Measurements from ENCODE around the gene SNX32. TPM values are rescaled to one million over a fixed set of nuclear protein-coding genes. Genes with fewer than 3 reads are reported as not detected.

SNX32 gene
- total RNA-seq, 4 donors from 2014 or later = 0.33 to 0.78 (median 0.41) TPM

DNA sequence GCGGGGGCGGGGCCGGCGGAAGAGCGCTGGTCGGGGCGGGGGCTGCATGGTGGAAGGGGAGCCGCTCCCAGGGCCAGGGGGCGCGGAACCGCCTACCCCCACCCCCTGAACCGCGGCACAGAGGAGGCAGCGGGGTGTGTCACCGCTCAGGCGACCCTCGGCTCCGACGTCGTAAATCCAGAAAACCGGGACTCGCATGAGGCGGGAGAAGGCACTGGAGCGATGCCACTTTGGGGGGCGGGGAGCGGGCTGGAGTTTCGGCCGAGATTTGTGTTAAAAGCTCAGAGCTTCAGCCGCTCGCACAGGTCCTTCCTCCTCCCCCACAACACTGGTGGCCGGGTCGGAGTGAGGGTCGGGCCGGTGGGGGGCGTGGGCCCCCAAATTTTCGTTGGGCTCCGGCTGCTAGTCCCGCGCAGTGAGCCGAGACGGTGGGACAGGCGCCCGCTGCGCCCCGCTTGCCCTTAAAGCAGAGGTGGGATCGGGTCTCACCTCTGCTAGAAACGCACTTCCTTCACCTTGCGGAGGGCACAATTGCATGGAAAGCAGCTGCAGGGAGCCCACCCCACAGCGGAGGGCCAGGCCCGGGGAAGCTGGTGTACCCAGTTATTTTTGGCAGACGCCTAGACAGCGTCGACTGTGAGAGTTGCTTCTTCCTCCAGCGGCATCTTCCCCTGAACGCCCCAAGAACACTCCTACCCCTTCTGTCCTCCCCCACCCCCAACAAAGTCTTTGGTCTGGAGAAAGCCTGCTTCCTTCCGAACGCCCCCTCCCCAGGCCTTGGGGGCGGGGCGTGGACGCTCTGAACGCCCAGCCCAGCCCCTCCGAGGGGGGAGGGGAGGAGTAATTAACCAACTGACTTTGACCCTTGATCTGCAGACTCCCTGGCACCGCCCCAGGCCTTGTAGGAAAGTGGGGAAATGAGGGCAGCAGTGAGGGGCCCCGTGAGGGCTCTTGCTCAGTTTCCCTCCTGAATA is 45.8 kb upstream of the SNX32 start:
- TF ChIP-seq, protein P1, sequence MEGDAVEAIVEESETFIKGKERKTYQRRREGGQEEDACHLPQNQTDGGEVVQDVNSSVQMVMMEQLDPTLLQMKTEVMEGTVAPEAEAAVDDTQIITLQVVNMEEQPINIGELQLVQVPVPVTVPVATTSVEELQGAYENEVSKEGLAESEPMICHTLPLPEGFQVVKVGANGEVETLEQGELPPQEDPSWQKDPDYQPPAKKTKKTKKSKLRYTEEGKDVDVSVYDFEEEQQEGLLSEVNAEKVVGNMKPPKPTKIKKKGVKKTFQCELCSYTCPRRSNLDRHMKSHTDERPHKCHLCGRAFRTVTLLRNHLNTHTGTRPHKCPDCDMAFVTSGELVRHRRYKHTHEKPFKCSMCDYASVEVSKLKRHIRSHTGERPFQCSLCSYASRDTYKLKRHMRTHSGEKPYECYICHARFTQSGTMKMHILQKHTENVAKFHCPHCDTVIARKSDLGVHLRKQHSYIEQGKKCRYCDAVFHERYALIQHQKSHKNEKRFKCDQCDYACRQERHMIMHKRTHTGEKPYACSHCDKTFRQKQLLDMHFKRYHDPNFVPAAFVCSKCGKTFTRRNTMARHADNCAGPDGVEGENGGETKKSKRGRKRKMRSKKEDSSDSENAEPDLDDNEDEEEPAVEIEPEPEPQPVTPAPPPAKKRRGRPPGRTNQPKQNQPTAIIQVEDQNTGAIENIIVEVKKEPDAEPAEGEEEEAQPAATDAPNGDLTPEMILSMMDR (IDR thresholded peaks at IDR 0.05) = no peak
- no peak for TF ChIP-seq POLR2AphosphoS5 (IDR thresholded peaks at IDR 0.05)
- TF ChIP-seq POLR2A (IDR thresholded peaks at IDR 0.05; ENCODE audit: low read depth) = no peak
- no peak for TF ChIP-seq EP300 (IDR thresholded peaks at IDR 0.05)
- peaks cover 17 to 28% (median 26%) of the 10 kb centered on the region in 4 donors for H3K4me1 ChIP-seq
- 10% methylated on average over 27 of the region's 64 CpGs for WGBS
- H3K27ac ChIP-seq (replicated peaks in 1 of 4) = no peak overlapping the region
- no peaks in the 10 kb centered on the region for H3K9me3 ChIP-seq
- no peak for DNase-seq (ENCODE audit: extremely low spot score)
- H3K27me3 ChIP-seq = peaks cover 21 to 77% (median 29%) of the 10 kb centered on the region in 4 donors
- no peaks in the 10 kb centered on the region for H3K36me3 ChIP-seq
- peak overlapping the region in 3 of 4 donors; percentile 32 to 48 (median 40) for H3K4me3 ChIP-seq
- intact Hi-C loops (cut with DNase I) = no loop called here

DNA sequence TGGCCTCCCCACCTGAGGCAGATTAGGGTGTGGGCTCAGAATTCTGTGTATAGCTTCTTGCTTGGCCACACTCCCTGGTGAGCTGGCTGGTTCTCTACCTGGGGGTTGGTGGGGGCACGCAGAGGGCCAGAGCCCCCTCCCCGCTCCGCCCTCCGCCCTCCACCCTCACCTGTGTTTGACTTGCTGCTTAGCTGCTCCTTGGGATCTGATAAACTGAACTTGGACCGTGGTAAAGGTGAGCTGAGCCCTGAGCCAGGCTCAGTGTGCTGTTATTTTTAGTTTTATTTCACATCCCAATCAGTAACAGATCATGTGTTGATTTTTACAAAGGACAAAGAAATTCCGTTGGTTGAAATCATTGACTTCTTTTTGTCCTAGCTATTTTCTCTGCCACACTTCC is 44.9 kb upstream of the SNX32 start:
- intact Hi-C loops (cut with DNase I) = no loop called here
- no peaks in the 10 kb centered on the region for H3K9me3 ChIP-seq
- H3K27ac ChIP-seq (replicated peaks in 1 of 4) = no peak overlapping the region
- 85% methylated on average over 6 of the region's 6 CpGs for WGBS
- no peaks in the 10 kb centered on the region for H3K36me3 ChIP-seq
- TF ChIP-seq EP300 (IDR thresholded peaks at IDR 0.05) (no peak), POLR2A (IDR thresholded peaks at IDR 0.05; ENCODE audit: low read depth) (no peak), POLR2AphosphoS5 (IDR thresholded peaks at IDR 0.05) (no peak)
- TF ChIP-seq, protein P1 (IDR thresholded peaks at IDR 0.05) = no peak
- H3K4me1 ChIP-seq = peaks cover 17 to 28% (median 26%) of the 10 kb centered on the region in 4 donors
- no peak overlapping the region for H3K4me3 ChIP-seq
- DNase-seq (ENCODE audit: extremely low spot score) = no peak
- peaks cover 21 to 86% (median 29%) of the 10 kb centered on the region in 4 donors for H3K27me3 ChIP-seq

DNA sequence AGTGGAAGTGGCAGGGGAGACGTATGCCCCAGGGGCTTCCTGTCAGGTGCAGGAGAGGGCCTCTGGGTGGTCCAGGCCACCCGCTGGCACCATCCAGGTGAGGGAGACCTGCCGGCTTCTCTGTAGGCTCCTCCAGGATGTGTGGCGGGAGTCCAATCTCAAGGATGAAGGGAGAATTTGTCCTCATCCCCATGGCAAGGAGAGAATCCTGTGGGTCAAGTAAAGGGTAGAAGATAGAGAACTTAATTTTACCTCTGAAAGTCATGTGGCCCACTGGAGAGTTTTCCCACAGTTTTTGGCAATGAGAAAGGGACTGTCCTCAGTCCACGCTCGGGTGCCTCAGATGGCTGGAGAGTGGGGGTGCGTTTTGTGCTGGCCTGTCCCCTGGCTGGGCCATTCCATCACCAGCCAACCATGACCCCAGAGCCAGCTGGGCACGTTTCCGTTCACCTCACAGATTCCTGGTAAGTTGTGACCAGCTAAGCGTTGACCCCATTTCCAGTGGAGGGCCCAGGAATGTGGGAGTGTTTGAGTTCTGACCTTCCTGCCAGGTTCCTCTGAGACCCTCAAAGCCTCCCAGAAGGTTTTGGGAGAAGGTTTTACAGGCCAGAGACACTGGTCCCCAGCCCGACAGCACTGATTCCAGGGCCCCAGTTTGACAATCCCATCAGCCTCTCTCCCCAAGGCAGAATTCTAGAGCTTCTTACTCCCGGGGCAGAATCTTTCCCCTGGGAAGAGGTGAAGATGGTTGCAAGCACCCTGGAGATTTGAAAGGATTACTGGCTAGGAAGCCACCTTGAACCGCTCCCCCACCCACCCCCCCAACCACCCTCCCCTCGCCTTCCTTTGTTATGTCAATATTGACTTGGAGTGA is 44.3 kb upstream of the SNX32 start:
- no peak for DNase-seq (ENCODE audit: extremely low spot score)
- 84% methylated on average over 9 of the region's 14 CpGs for WGBS
- H3K27me3 ChIP-seq = peaks cover 21 to 89% (median 29%) of the 10 kb centered on the region in 4 donors
- TF ChIP-seq, protein P1 (IDR thresholded peaks at IDR 0.05) = no peak
- no peak for TF ChIP-seq EP300 (IDR thresholded peaks at IDR 0.05)
- TF ChIP-seq POLR2A (IDR thresholded peaks at IDR 0.05; ENCODE audit: low read depth) = no peak
- no peak for TF ChIP-seq POLR2AphosphoS5 (IDR thresholded peaks at IDR 0.05)
- H3K36me3 ChIP-seq = no peaks in the 10 kb centered on the region
- intact Hi-C loops (cut with DNase I) = no loop called here
- no peaks in the 10 kb centered on the region for H3K9me3 ChIP-seq
- H3K4me1 ChIP-seq = peaks cover 17 to 28% (median 26%) of the 10 kb centered on the region in 4 donors
- no peak overlapping the region for H3K4me3 ChIP-seq
- no peak overlapping the region for H3K27ac ChIP-seq (replicated peaks in 1 of 4)

DNA sequence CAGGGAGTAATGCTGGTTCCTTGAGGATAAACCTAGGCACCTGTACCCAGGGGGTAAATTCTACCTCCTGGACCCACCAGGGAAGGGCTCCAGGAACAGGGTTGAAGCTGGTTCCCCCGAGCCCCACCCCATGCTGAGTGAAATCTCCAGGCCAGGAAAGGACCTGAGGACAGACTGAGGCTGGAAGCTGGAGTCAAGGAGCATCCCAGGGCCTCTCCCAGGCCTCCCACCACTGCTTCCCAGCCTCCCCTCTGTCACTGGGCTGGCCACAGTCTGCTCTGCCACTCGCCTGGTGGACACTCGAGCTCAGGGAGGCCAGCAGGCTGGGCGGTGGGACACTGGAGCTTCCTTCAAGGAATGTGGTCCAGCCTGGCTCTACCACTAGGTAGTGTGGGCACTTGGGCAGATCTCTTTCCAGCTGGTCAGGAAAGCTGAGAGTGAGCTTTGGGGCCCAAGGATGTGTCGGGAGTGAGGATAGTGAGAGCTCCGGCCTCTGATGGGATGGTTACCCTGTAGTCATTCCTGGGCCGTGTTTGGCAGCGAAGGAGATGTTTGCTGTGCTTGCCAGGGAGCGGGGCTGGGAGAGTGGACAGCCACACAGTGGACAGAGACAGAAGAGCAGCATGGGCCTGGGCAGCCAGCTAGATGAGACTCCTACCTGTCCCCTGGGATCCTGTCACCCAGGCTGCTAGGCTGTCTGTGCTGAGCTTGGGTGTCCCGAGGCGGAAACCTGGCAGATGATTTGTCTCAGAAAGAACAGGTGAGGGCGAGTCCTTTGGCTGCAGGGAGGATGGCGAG is 43.5 kb upstream of the SNX32 start:
- 87% methylated on average over 8 of the region's 13 CpGs for WGBS
- no peak overlapping the region for H3K4me3 ChIP-seq
- no peaks in the 10 kb centered on the region for H3K36me3 ChIP-seq
- TF ChIP-seq, protein P1 (IDR thresholded peaks at IDR 0.05) = no peak
- no peak for TF ChIP-seq POLR2A (IDR thresholded peaks at IDR 0.05; ENCODE audit: low read depth)
- TF ChIP-seq EP300 (IDR thresholded peaks at IDR 0.05) = no peak
- no peak for TF ChIP-seq POLR2AphosphoS5 (IDR thresholded peaks at IDR 0.05)
- DNase-seq (ENCODE audit: extremely low spot score) = no peak
- no peaks in the 10 kb centered on the region for H3K9me3 ChIP-seq
- peaks cover 17 to 28% (median 26%) of the 10 kb centered on the region in 4 donors for H3K4me1 ChIP-seq
- no peak overlapping the region for H3K27ac ChIP-seq (replicated peaks in 1 of 4)
- intact Hi-C loops (cut with DNase I) = no loop called here
- peaks cover 21 to 89% (median 29%) of the 10 kb centered on the region in 4 donors for H3K27me3 ChIP-seq
